Measurements from ENCODE around the gene TMEM74B. TPM values are rescaled to one million over a fixed set of nuclear protein-coding genes. Genes with fewer than 3 reads are reported as not detected.

The TMEM74B gene
- total and polyA plus RNA-seq, 10 of the 15 experiments (the other 5 are each of a cell fraction or from before 2014, with no cell fraction given), result 0.07 TPM; not detected in 9

DNA sequence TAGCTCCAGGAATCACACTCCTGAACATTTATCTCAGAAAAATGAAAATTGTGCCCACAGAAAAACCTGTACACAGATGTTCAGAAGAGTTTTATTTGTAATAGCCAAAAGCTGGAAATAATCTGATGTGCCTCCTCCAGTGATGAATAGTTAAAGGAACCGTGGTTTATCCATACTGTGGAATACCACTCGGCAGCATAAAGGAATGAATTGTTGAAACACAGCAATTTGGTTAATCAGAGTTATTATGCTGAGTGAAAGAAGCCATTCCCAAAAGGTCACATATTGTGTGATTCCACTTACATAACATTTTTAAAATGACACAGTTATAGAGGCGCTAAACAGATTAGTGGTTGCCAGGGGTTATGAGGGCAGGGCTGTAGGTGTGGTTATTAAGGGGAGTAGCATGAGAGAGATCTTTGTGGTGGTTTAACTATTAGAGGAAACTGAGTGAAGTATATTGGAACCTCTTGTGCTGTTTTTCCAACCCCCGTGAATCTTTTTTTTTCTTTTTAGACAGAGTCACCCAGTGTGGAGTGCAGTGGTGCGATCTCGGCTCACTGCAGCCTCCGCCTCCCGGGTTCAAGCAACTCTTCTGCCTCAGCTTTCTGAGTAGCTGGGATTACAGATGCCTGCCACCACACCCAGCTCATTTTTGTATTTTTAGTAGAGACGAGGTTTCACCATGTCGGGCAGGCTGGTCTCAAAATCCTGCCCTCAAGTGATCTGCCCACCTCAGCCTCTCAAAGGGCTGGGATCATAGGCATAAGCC lies 40.2 kb downstream of the TMEM74B start:
- Histone ChIP-seq H2AFZ (ENCODE audit: control insufficient read depth, low read depth, low read length) (no peak overlapping the region), H3K9me3 (replicated peaks; ENCODE audit: control insufficient read depth, insufficient read depth, low read length) (no peaks in the 10 kb centered on the region), H3K4me1 (ENCODE audit: control insufficient read depth, insufficient read depth, low read length) (no peaks in the 10 kb centered on the region; the same call in 1 of the 2 replicates), H4K20me1 (ENCODE audit: control insufficient read depth, insufficient read depth) (no peaks in the 10 kb centered on the region), H3K79me2 (ENCODE audit: control insufficient read depth, insufficient read depth, low read length) (no peaks in the 10 kb centered on the region), H3K9ac (ENCODE audit: control insufficient read depth, insufficient read depth, low read length) (no peak overlapping the region), H3K4me2 (ENCODE audit: control insufficient read depth, insufficient read depth) (no peak overlapping the region), H3K4me3 (no peak overlapping the region), H3K27ac (ENCODE audit: control insufficient read depth, insufficient read depth) (no peak overlapping the region), H3K27me3 (replicated peaks in 1 of 2; ENCODE audit: control insufficient read depth in 2 of 2, insufficient read depth in 2 of 2, low read length in 1 of 2) (no peaks in the 10 kb centered on the region), H3K36me3 (ENCODE audit: control insufficient read depth in 2 of 2, insufficient read depth in 2 of 2, low read length in 1 of 2) (peaks cover 9 to 22% of the 10 kb centered on the region in 2 experiments)
- TF ChIP-seq, protein P1, sequence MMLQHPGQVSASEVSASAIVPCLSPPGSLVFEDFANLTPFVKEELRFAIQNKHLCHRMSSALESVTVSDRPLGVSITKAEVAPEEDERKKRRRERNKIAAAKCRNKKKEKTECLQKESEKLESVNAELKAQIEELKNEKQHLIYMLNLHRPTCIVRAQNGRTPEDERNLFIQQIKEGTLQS (IDR thresholded peaks at IDR 0.05; ENCODE audit: borderline replicate concordance, extremely low read depth, low read depth, low read length), result no peak
- TF ChIP-seq, protein P2, sequence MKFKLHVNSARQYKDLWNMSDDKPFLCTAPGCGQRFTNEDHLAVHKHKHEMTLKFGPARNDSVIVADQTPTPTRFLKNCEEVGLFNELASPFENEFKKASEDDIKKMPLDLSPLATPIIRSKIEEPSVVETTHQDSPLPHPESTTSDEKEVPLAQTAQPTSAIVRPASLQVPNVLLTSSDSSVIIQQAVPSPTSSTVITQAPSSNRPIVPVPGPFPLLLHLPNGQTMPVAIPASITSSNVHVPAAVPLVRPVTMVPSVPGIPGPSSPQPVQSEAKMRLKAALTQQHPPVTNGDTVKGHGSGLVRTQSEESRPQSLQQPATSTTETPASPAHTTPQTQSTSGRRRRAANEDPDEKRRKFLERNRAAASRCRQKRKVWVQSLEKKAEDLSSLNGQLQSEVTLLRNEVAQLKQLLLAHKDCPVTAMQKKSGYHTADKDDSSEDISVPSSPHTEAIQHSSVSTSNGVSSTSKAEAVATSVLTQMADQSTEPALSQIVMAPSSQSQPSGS (IDR thresholded peaks at IDR 0.05; ENCODE audit: low read length), result no peak
- TF ChIP-seq CHD4 (IDR thresholded peaks at IDR 0.05) (no peak), TCF12 (IDR thresholded peaks at IDR 0.05; ENCODE audit: low read depth, low read length) (no peak), JUNB (IDR thresholded peaks at IDR 0.05) (no peak), BRCA1 (IDR thresholded peaks at IDR 0.05; ENCODE audit: low read depth, low read length) (no peak), BACH1 (IDR thresholded peaks at IDR 0.05; ENCODE audit: borderline replicate concordance) (no peak), SUPT20H (IDR thresholded peaks at IDR 0.05; ENCODE audit: borderline replicate concordance, control insufficient read depth, low read depth, low read length) (no peak), HDGF (IDR thresholded peaks at IDR 0.05) (no peak), CBX5 (IDR thresholded peaks at IDR 0.05; ENCODE audit: low read depth) (no peak)
- TF ChIP-seq, protein P3, sequence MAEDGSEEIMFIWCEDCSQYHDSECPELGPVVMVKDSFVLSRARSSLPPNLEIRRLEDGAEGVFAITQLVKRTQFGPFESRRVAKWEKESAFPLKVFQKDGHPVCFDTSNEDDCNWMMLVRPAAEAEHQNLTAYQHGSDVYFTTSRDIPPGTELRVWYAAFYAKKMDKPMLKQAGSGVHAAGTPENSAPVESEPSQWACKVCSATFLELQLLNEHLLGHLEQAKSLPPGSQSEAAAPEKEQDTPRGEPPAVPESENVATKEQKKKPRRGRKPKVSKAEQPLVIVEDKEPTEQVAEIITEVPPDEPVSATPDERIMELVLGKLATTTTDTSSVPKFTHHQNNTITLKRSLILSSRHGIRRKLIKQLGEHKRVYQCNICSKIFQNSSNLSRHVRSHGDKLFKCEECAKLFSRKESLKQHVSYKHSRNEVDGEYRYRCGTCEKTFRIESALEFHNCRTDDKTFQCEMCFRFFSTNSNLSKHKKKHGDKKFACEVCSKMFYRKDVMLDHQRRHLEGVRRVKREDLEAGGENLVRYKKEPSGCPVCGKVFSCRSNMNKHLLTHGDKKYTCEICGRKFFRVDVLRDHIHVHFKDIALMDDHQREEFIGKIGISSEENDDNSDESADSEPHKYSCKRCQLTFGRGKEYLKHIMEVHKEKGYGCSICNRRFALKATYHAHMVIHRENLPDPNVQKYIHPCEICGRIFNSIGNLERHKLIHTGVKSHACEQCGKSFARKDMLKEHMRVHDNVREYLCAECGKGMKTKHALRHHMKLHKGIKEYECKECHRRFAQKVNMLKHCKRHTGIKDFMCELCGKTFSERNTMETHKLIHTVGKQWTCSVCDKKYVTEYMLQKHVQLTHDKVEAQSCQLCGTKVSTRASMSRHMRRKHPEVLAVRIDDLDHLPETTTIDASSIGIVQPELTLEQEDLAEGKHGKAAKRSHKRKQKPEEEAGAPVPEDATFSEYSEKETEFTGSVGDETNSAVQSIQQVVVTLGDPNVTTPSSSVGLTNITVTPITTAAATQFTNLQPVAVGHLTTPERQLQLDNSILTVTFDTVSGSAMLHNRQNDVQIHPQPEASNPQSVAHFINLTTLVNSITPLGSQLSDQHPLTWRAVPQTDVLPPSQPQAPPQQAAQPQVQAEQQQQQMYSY (CRISPR knock-in tag; IDR thresholded peaks at IDR 0.05), result no peak
- TF ChIP-seq, protein P4, sequence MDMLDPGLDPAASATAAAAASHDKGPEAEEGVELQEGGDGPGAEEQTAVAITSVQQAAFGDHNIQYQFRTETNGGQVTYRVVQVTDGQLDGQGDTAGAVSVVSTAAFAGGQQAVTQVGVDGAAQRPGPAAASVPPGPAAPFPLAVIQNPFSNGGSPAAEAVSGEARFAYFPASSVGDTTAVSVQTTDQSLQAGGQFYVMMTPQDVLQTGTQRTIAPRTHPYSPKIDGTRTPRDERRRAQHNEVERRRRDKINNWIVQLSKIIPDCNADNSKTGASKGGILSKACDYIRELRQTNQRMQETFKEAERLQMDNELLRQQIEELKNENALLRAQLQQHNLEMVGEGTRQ (IDR thresholded peaks at IDR 0.05; ENCODE audit: borderline replicate concordance, low read depth, low read length), result no peak
- ATAC-seq (no peak), FAIRE-seq (no peak), DNase-seq (ENCODE audit: low read depth, low spot score) (no peak)
- CTCF ChIA-PET, result interaction anchor here (1.2 kb wide), 1 partner anchor 12 kb away, joined by 4 read pairs; no protein-coding TSS in a partner anchor
- no TSS peak for BruUV-seq (replicated peaks)
- RAD21 ChIA-PET (ENCODE audit: unreplicated experiment), result no interaction called here
- WGBS (ENCODE audit: insufficient coverage, insufficient replicate concordance, low lambda C conversion rate, missing lambda C conversion rate), result 100% methylated on average over 10 of the region's 10 CpGs
- POLR2A ChIA-PET, result interaction anchor here (1.2 kb wide), 1 partner anchor 26 kb away, joined by 3 read pairs; the partner anchor contains the start of gene PSMF1
- in situ Hi-C loops (cut with MboI), result no loop called here
- intact Hi-C loops (cut with micrococcal nuclease; ENCODE audit: unreplicated experiment), result no loop called here
- SMC1A ChIA-PET (ENCODE audit: uncharacterized antibody, unreplicated experiment), result no interaction called here

All from GM12878 (cell line).